CD4-positive, alpha-beta memory T cell (primary cell): ENCODE data around the gene NCKAP5. TPM values are rescaled to one million over a fixed set of nuclear protein-coding genes. Genes with fewer than 3 reads are reported as not detected.

Source experiments
- CTCF ChIA-PET: fragments of 350-600 bp; sonication (Branson Sonifier 250); formaldehyde crosslinking; loops from one replicate; lab custom pipeline; 2021; ENCODE audit warnings: inconsistent platforms; ENCODE audit not compliant: partially characterized antibody; lab: Charles Lee
- POLR2A ChIA-PET: fragments of 350-600 bp; sonication (Branson Sonifier 250); formaldehyde crosslinking; loops from one replicate; lab custom pipeline; 2021; ENCODE audit not compliant: partially characterized antibody; lab: Charles Lee
- DNase-seq, 5 donors: peaks; one replicate each; pipeline versions ENCODE4 v3.0.0 to v3.0.0-alpha.2; 2020 to 2022; ENCODE audit warnings: mixed read lengths in 1 of 5
- H3K27ac ChIP-seq: one replicate; pipeline ENCODE4 v1.7.0; 2013; ENCODE audit warnings: low read depth, low read length
- H3K27me3 ChIP-seq: 2 replicates; pipeline ENCODE4 v1.7.0; 2013; ENCODE audit warnings: mild to moderate bottlenecking, low read length, moderate library complexity; ENCODE audit not compliant: insufficient read depth
- H3K36me3 ChIP-seq: 2 replicates; pipeline ENCODE4 v1.7.0; 2013; ENCODE audit warnings: mild to moderate bottlenecking, low read length, moderate library complexity; ENCODE audit not compliant: insufficient read depth
- H3K4me1 ChIP-seq: 2 replicates; pipeline ENCODE4 v1.7.0; 2013; ENCODE audit warnings: mild to moderate bottlenecking, low read length, moderate library complexity; ENCODE audit not compliant: insufficient read depth
- H3K4me3 ChIP-seq, 2 donors: one replicate each; pipeline ENCODE4 v1.7.0; 2013; ENCODE audit warnings: low read length in 2 of 2, mild to moderate bottlenecking in 1 of 2
- H3K9me3 ChIP-seq, 2 donors: one replicate each; pipeline ENCODE4 v1.7.0; 2013; ENCODE audit warnings: low read length in 2 of 2, control low read depth in 1 of 2; ENCODE audit not compliant: control insufficient read depth in 1 of 2
- H3K27ac Mint-ChIP-seq, 7 donors: one replicate each; pipeline ENCODE4 v1.8.0; 2020 to 2021; ENCODE audit warnings: mixed read lengths in 7 of 7, mild to moderate bottlenecking in 6 of 7, inconsistent platforms in 3 of 7, moderate library complexity in 3 of 7
- H3K27me3 Mint-ChIP-seq, 2 donors: one replicate each; pipeline ENCODE4 v1.8.0; 2020 to 2021; ENCODE audit warnings: mixed read lengths in 2 of 2
- H3K36me3 Mint-ChIP-seq, 2 donors: one replicate each; pipeline ENCODE4 v1.8.0; 2020 to 2021; ENCODE audit warnings: mixed read lengths in 2 of 2, inconsistent platforms in 1 of 2, mild to moderate bottlenecking in 1 of 2
- H3K4me1 Mint-ChIP-seq, 4 donors: one replicate each; pipeline ENCODE4 v1.8.0; 2020 to 2021; ENCODE audit warnings: mixed read lengths in 4 of 4, mild to moderate bottlenecking in 1 of 4
- H3K4me3 Mint-ChIP-seq, 8 donors: one replicate each; pipeline ENCODE4 v1.8.0; 2020 to 2021; ENCODE audit warnings: mixed read lengths in 8 of 8, mild to moderate bottlenecking in 7 of 8, moderate library complexity in 6 of 8, inconsistent platforms in 3 of 8
- H3K9me3 Mint-ChIP-seq, 8 donors: one replicate each; pipeline ENCODE4 v1.8.0; 2020 to 2021; ENCODE audit warnings: mixed read lengths in 8 of 8, mild to moderate bottlenecking in 5 of 8, inconsistent platforms in 3 of 8, moderate library complexity in 1 of 8
- intact Hi-C: fragments of 100-400 bp; cut with micrococcal nuclease; formaldehyde crosslinking; loops from one replicate; pipeline ENCODE4 v1.15.1; 2023
- polyA plus RNA-seq, 2 donors: library from polyadenylated mRNA; unstranded; fragments of 300-500 nt; fragmentation: Illumina TruSeq; gene quantifications; one replicate each; pipeline ENCODE4 v1.2.3, GENCODE V29; 2021
- total RNA-seq, 2 experiments: library from RNA; stranded (reverse); gene quantifications; one replicate each; pipeline ENCODE4 v1.2.3, GENCODE V29; 2021

NCKAP5 gene
- total and polyA plus RNA-seq, 4 experiments from 2014 or later: not detected

DNA sequence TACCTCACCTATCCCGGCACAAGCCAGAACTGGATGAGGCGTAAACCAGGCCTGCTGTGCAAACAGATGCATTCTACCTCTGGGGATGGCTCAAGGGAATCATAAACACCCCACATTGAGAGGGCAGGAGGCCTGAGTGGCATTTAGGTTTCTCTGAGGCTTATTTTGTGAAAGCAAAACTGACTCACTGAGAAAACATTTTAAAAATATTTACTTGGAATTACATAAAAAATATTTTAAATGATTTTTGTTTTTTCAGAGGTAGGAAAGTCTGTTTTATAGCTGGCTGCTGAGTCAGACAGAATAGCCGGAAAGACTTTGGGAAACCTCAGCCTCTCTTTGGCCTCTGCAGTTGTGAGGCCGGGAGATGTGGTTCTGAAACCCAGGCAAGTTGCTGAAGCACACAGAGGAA is 244.1 kb downstream of the NCKAP5 start:
- no peaks in the 10 kb centered on the region for H3K36me3 ChIP-seq
- no peak overlapping the region for H3K4me3 Mint-ChIP-seq
- no peaks in the 10 kb centered on the region for H3K4me1 Mint-ChIP-seq
- no peak overlapping the region for H3K27ac ChIP-seq
- H3K9me3 Mint-ChIP-seq: peaks cover 0 to 2% (median 0%) of the 10 kb centered on the region in 8 donors
- no peak overlapping the region for H3K27ac Mint-ChIP-seq
- no peaks in the 10 kb centered on the region for H3K27me3 Mint-ChIP-seq
- H3K4me3 ChIP-seq: no peak overlapping the region
- no peak for DNase-seq
- no peaks in the 10 kb centered on the region for H3K27me3 ChIP-seq
- H3K9me3 ChIP-seq: no peaks in the 10 kb centered on the region
- POLR2A ChIA-PET: no interaction called here
- CTCF ChIA-PET: no interaction called here
- no peaks in the 10 kb centered on the region for H3K36me3 Mint-ChIP-seq
- H3K4me1 ChIP-seq: no peaks in the 10 kb centered on the region
- intact Hi-C loops: no loop called here

DNA sequence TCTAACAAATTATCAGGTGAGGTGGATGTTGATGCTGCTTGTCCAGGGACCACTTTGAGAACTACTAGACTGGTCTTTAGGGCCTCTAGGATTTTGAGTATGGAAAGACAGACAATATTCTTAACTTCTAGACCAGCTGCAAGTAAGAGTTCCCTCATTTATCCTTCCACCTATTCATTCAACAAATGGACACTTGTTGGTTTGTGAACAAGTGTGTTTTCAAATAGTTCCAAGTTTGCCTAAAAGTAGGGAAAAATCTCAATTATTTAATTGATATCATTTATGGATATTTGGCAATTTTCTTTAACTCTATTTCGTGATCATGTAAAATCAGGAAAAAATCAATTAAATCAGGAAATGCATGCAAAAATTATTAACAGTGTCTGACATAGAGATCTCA is 245.4 kb downstream of the NCKAP5 start:
- intact Hi-C loops: no loop called here
- CTCF ChIA-PET: no interaction called here
- no peak overlapping the region for H3K4me3 Mint-ChIP-seq
- no peaks in the 10 kb centered on the region for H3K4me1 Mint-ChIP-seq
- Histone ChIP-seq H3K36me3 (no peaks in the 10 kb centered on the region), H3K27ac (no peak overlapping the region), H3K9me3 (no peaks in the 10 kb centered on the region), H3K27me3 (no peaks in the 10 kb centered on the region), H3K4me3 (no peak overlapping the region), H3K4me1 (no peaks in the 10 kb centered on the region)
- no peaks in the 10 kb centered on the region for H3K27me3 Mint-ChIP-seq
- no peaks in the 10 kb centered on the region for H3K36me3 Mint-ChIP-seq
- no peak overlapping the region for H3K27ac Mint-ChIP-seq
- POLR2A ChIA-PET: no interaction called here
- peaks cover 0 to 2% (median 0%) of the 10 kb centered on the region in 8 donors for H3K9me3 Mint-ChIP-seq
- DNase-seq: no peak

DNA sequence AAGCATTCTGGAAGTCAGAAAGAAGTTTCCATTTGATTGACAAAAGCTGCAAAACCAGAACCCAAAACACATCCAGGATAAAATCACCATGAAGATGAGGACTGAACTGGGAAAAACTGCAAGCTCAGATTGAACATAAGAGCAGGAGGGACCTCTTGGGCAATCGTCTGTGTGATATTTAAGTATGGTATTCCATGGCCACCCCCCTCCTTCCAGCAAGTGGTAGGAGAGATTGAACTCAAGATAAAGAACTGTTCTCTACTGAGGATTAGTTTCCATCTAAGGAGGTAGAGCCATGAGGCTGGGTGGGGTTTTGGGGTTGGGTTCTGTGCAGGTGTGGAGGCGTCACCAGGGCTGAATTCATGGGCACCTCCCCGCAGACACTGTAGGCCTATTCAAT is 251.1 kb downstream of the NCKAP5 start:
- intact Hi-C loops: no loop called here
- H3K36me3 ChIP-seq: no peaks in the 10 kb centered on the region
- ChIA-PET CTCF (no interaction called here), POLR2A (no interaction called here)
- H3K9me3 Mint-ChIP-seq: peaks cover 0 to 9% (median 3%) of the 10 kb centered on the region in 8 donors
- DNase-seq: no peak
- no peaks in the 10 kb centered on the region for H3K4me1 Mint-ChIP-seq
- no peaks in the 10 kb centered on the region for H3K27me3 ChIP-seq
- H3K4me3 ChIP-seq: no peak overlapping the region
- no peak overlapping the region for H3K4me3 Mint-ChIP-seq
- no peaks in the 10 kb centered on the region for H3K9me3 ChIP-seq
- H3K27me3 Mint-ChIP-seq: no peaks in the 10 kb centered on the region
- H3K4me1 ChIP-seq: no peaks in the 10 kb centered on the region
- H3K27ac Mint-ChIP-seq: no peak overlapping the region
- no peak overlapping the region for H3K27ac ChIP-seq
- no peaks in the 10 kb centered on the region for H3K36me3 Mint-ChIP-seq

DNA sequence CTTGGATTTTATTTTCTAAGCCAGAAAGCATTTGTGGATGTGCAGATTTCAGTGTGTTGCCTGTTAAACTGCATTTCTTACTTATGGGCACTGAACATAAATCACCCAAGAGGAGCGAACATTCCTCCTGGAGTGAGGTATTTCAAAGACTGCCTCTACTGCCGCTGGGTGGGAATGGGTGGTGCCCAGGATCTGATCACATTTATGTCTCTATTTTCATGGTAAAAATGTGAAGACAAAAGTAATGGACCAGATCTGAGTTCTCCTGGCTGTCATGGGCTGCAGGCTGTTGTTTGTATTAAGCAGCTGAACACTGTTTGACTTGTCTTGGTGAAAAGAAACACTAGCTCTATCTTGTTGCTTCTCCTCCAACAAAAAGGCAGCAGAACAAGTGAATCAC is 251.7 kb downstream of the NCKAP5 start:
- intact Hi-C loops: no loop called here
- POLR2A ChIA-PET: no interaction called here
- H3K27ac Mint-ChIP-seq: no peak overlapping the region

GRCh38 chr2:133315280-133315679 is 253.0 kb downstream of the NCKAP5 start:
- Histone ChIP-seq H3K36me3 (no peaks in the 10 kb centered on the region), H3K27me3 (no peaks in the 10 kb centered on the region), H3K9me3 (no peaks in the 10 kb centered on the region), H3K4me3 (no peak overlapping the region), H3K4me1 (no peaks in the 10 kb centered on the region), H3K27ac (no peak overlapping the region)
- ChIA-PET CTCF (no interaction called here), POLR2A (no interaction called here)
- H3K4me3 Mint-ChIP-seq: no peak overlapping the region
- no peak for DNase-seq
- no peak overlapping the region for H3K27ac Mint-ChIP-seq
- intact Hi-C loops: no loop called here
- no peaks in the 10 kb centered on the region for H3K36me3 Mint-ChIP-seq
- peaks cover 0 to 10% (median 2%) of the 10 kb centered on the region in 8 donors for H3K9me3 Mint-ChIP-seq
- H3K27me3 Mint-ChIP-seq: no peaks in the 10 kb centered on the region
- H3K4me1 Mint-ChIP-seq: no peaks in the 10 kb centered on the region

More for the DNA sequence above, 251.7 kb downstream of the NCKAP5 start:
- no peaks in the 10 kb centered on the region for H3K27me3 ChIP-seq
- H3K9me3 Mint-ChIP-seq: peaks cover 0 to 9% (median 2%) of the 10 kb centered on the region in 8 donors
- no peak overlapping the region for H3K4me3 ChIP-seq
- no peaks in the 10 kb centered on the region for H3K27me3 Mint-ChIP-seq
- CTCF ChIA-PET: no interaction called here
- no peaks in the 10 kb centered on the region for H3K4me1 ChIP-seq
- H3K27ac ChIP-seq: no peak overlapping the region
- H3K36me3 ChIP-seq: no peaks in the 10 kb centered on the region
- DNase-seq: no peak
- H3K9me3 ChIP-seq: no peaks in the 10 kb centered on the region
- H3K4me3 Mint-ChIP-seq: no peak overlapping the region
- no peaks in the 10 kb centered on the region for H3K36me3 Mint-ChIP-seq
- no peaks in the 10 kb centered on the region for H3K4me1 Mint-ChIP-seq

- intact Hi-C loops: no loop called here
- H3K27ac ChIP-seq: no peak overlapping the region
- no peaks in the 10 kb centered on the region for H3K36me3 ChIP-seq
- Mint-ChIP-seq H3K4me1 (no peaks in the 10 kb centered on the region), H3K9me3 (peaks cover 0 to 10% (median 2%) of the 10 kb centered on the region in 8 donors), H3K36me3 (no peaks in the 10 kb centered on the region), H3K27ac (no peak overlapping the region), H3K27me3 (no peaks in the 10 kb centered on the region), H3K4me3 (no peak overlapping the region)
- ChIA-PET CTCF (no interaction called here), POLR2A (no interaction called here)
- no peaks in the 10 kb centered on the region for H3K27me3 ChIP-seq
- no peaks in the 10 kb centered on the region for H3K4me1 ChIP-seq
- no peaks in the 10 kb centered on the region for H3K9me3 ChIP-seq
- no peak overlapping the region for H3K4me3 ChIP-seq
- no peak for DNase-seq
These were observed 253.5 kb downstream of the NCKAP5 start for GRCh38 chr2:133314795-133315194.

GRCh38 chr2:133312038-133312729 is 256.1 kb downstream of the NCKAP5 start:
- H3K27ac ChIP-seq: no peak overlapping the region
- ChIA-PET POLR2A (no interaction called here), CTCF (no interaction called here)
- H3K4me3 ChIP-seq: no peak overlapping the region
- intact Hi-C loops: no loop called here
- Mint-ChIP-seq H3K9me3 (peaks cover 0 to 16% (median 4%) of the 10 kb centered on the region in 8 donors), H3K4me3 (no peak overlapping the region), H3K36me3 (no peaks in the 10 kb centered on the region), H3K27me3 (no peaks in the 10 kb centered on the region), H3K4me1 (no peaks in the 10 kb centered on the region), H3K27ac (no peak overlapping the region)
- DNase-seq: no peak
- H3K27me3 ChIP-seq: no peaks in the 10 kb centered on the region
- H3K4me1 ChIP-seq: no peaks in the 10 kb centered on the region
- no peaks in the 10 kb centered on the region for H3K9me3 ChIP-seq
- H3K36me3 ChIP-seq: no peaks in the 10 kb centered on the region
